Measurements from ENCODE around the gene MS4A15. TPM values are rescaled to one million over a fixed set of nuclear protein-coding genes. Genes with fewer than 3 reads are reported as not detected.

The MS4A15 gene
- total RNA-seq, 4 donors from 2014 or later = not detected

GRCh38 chr11:60761436-60762190, 4.9 kb downstream of the MS4A15 start:
- 54 to 57% methylated on average over 4 of the region's 4 CpGs for WGBS, 2 donors

GRCh38 chr11:60762851-60763691, 6.4 kb downstream of the MS4A15 start:
- DNase-seq (ENCODE audit: low spot score in 2 of 2) = no peak
- TF ChIP-seq, protein P1, sequence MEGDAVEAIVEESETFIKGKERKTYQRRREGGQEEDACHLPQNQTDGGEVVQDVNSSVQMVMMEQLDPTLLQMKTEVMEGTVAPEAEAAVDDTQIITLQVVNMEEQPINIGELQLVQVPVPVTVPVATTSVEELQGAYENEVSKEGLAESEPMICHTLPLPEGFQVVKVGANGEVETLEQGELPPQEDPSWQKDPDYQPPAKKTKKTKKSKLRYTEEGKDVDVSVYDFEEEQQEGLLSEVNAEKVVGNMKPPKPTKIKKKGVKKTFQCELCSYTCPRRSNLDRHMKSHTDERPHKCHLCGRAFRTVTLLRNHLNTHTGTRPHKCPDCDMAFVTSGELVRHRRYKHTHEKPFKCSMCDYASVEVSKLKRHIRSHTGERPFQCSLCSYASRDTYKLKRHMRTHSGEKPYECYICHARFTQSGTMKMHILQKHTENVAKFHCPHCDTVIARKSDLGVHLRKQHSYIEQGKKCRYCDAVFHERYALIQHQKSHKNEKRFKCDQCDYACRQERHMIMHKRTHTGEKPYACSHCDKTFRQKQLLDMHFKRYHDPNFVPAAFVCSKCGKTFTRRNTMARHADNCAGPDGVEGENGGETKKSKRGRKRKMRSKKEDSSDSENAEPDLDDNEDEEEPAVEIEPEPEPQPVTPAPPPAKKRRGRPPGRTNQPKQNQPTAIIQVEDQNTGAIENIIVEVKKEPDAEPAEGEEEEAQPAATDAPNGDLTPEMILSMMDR (IDR thresholded peaks at IDR 0.05) = peak in 1 of 5 experiments; percentile 14
- TF ChIP-seq EP300 (IDR thresholded peaks at IDR 0.05) = no peak
- TF ChIP-seq POLR2A (IDR thresholded peaks at IDR 0.05) = no peak
- Histone ChIP-seq H3K4me1 (peaks cover 0 to 5% (median 0%) of the 10 kb centered on the region in 4 donors), H3K27ac (no peak overlapping the region), H3K4me3 (no peak overlapping the region), H3K9me3 (no peaks in the 10 kb centered on the region), H3K36me3 (no peaks in the 10 kb centered on the region), H3K27me3 (peaks cover 0 to 23% of the 10 kb centered on the region in 2 donors)
- WGBS, 2 donors = 62 to 66% methylated on average over 11 of the region's 11 CpGs

More at GRCh38 chr11:60761436-60762190, 4.9 kb downstream of the MS4A15 start:
- Histone ChIP-seq H3K4me1 (no peaks in the 10 kb centered on the region), H3K4me3 (no peak overlapping the region), H3K36me3 (no peaks in the 10 kb centered on the region), H3K9me3 (no peaks in the 10 kb centered on the region), H3K27ac (no peak overlapping the region), H3K27me3 (peaks cover 0 to 15% of the 10 kb centered on the region in 2 donors)
- DNase-seq (ENCODE audit: low spot score in 2 of 2) = no peak
- TF ChIP-seq POLR2A (IDR thresholded peaks at IDR 0.05) (no peak), EP300 (IDR thresholded peaks at IDR 0.05) (no peak)
- TF ChIP-seq, protein P1 (IDR thresholded peaks at IDR 0.05) = no peak

- peaks cover 0 to 23% of the 10 kb centered on the region in 2 donors for H3K27me3 ChIP-seq
- TF ChIP-seq, protein P1 (IDR thresholded peaks at IDR 0.05) = no peak
- no peak for TF ChIP-seq POLR2A (IDR thresholded peaks at IDR 0.05)
- TF ChIP-seq EP300 (IDR thresholded peaks at IDR 0.05) = no peak
- no peak overlapping the region for H3K4me3 ChIP-seq
- H3K9me3 ChIP-seq = no peaks in the 10 kb centered on the region
- H3K27ac ChIP-seq = no peak overlapping the region
- 85 to 89% methylated on average over 11 of the region's 11 CpGs for WGBS, 2 donors
- no peaks in the 10 kb centered on the region for H3K36me3 ChIP-seq
- peaks cover 0 to 5% (median 0%) of the 10 kb centered on the region in 4 donors for H3K4me1 ChIP-seq
- no peak for DNase-seq (ENCODE audit: low spot score in 2 of 2)
Measured at GRCh38 chr11:60763692-60764369, 7.2 kb downstream of the MS4A15 start.

GRCh38 chr11:60764879-60765278, 8.2 kb downstream of the MS4A15 start:
- Histone ChIP-seq H3K4me1 (peaks cover 0 to 5% (median 0%) of the 10 kb centered on the region in 4 donors), H3K36me3 (no peaks in the 10 kb centered on the region), H3K9me3 (no peaks in the 10 kb centered on the region), H3K4me3 (no peak overlapping the region), H3K27ac (no peak overlapping the region), H3K27me3 (peaks cover 0 to 23% of the 10 kb centered on the region in 2 donors)
- TF ChIP-seq, protein P1 (IDR thresholded peaks at IDR 0.05) = no peak
- no peak for TF ChIP-seq POLR2A (IDR thresholded peaks at IDR 0.05)
- no peak for TF ChIP-seq EP300 (IDR thresholded peaks at IDR 0.05)
- 24 to 55% methylated on average over 1 of the region's 1 CpG for WGBS, 2 donors
- DNase-seq (ENCODE audit: low spot score in 2 of 2) = no peak
